Fibroblast of lung (primary cell): ENCODE measurements around the gene FAM13A. TPM values are rescaled to one million over a fixed set of nuclear protein-coding genes. Genes with fewer than 3 reads are reported as not detected.

Source experiments
- DNase-seq, 2 donors: peaks; one replicate each; pipeline versions ENCODE4 v3.0.0 to v3.0.0-alpha.2; 2010; ENCODE audit warnings: low read depth in 2 of 2
- H2AFZ ChIP-seq: 2 replicates; pipeline ENCODE4 v1.5.1; 2012; ENCODE audit warnings: low read length, control low read depth, inconsistent platforms
- H3K27ac ChIP-seq: 2 replicates; pipeline ENCODE4 v1.5.1; 2011; ENCODE audit warnings: low read length, control low read depth; ENCODE audit not compliant: insufficient read depth
- H3K27me3 ChIP-seq: 2 replicates; pipeline ENCODE4 v1.5.1; 2011; ENCODE audit warnings: mild to moderate bottlenecking, low read length; ENCODE audit not compliant: control insufficient read depth, insufficient read depth
- H3K36me3 ChIP-seq: 2 replicates; pipeline ENCODE4 v1.5.1; 2011; ENCODE audit warnings: low read length; ENCODE audit not compliant: control insufficient read depth, insufficient read depth
- H3K4me1 ChIP-seq: 2 replicates; pipeline ENCODE4 v1.5.1; 2011; ENCODE audit warnings: low read length; ENCODE audit not compliant: control insufficient read depth, insufficient read depth; ENCODE audit errors: extremely low read depth
- H3K4me2 ChIP-seq: 2 replicates; pipeline ENCODE4 v1.5.1; 2011; ENCODE audit warnings: low read length, control low read depth; ENCODE audit not compliant: insufficient read depth; ENCODE audit errors: extremely low read depth
- H3K4me3 ChIP-seq, 4 experiments: fragments of 200-600 bp in 1 of 4; sonication (generic) in 1 of 4; replicated peaks in 1 of 4; 2 replicates each; pipeline ENCODE4 v1.5.1; 2011 to 2016; ENCODE audit warnings: low read length in 4 of 4, low read depth in 3 of 4, mild to moderate bottlenecking in 3 of 4, control low read depth in 2 of 4, inconsistent platforms in 1 of 4, mixed read lengths in 1 of 4; ENCODE audit not compliant: insufficient read depth in 1 of 4; ENCODE audit errors: control extremely low read depth in 1 of 4
- H3K79me2 ChIP-seq: 2 replicates; pipeline ENCODE4 v1.5.1; 2012; ENCODE audit warnings: mild to moderate bottlenecking, low read length, inconsistent platforms; ENCODE audit not compliant: control insufficient read depth, insufficient read depth
- H3K9ac ChIP-seq: 2 replicates; pipeline ENCODE4 v1.5.1; 2011; ENCODE audit warnings: mild to moderate bottlenecking, low read length, control low read depth; ENCODE audit not compliant: insufficient read depth
- H3K9me3 ChIP-seq: 2 replicates; pipeline ENCODE4 v1.5.1; 2012; ENCODE audit warnings: low read depth, low read length; ENCODE audit not compliant: control insufficient read depth, insufficient read depth
- H4K20me1 ChIP-seq: 2 replicates; pipeline ENCODE4 v1.5.1; 2011; ENCODE audit warnings: low read length; ENCODE audit not compliant: control insufficient read depth, insufficient read depth; ENCODE audit errors: extremely low read depth
- CTCF ChIP-seq, 2 donors: IDR thresholded peaks in 1 of 2; conservative IDR thresholded peaks in 1 of 2; 1 replicate in 1 of 2; 2 replicates in 1 of 2; pipeline ENCODE4 v1.5.1; 2011 to 2012; ENCODE audit warnings: low read length in 2 of 2, control low read depth in 1 of 2, inconsistent platforms in 1 of 2, low read depth in 1 of 2, mild to moderate bottlenecking in 1 of 2
- EZH2 ChIP-seq: IDR thresholded peaks from 2 replicates; pipeline ENCODE4 v1.5.1; 2012; ENCODE audit warnings: low read length, control low read depth, mild to moderate bottlenecking; ENCODE audit errors: missing control alignments
- polyA plus RNA-seq, 2 donors: library from polyadenylated mRNA; depleted of rRNA in 1 of 2; stranded (reverse) in 1 of 2; unstranded in 1 of 2; fragments of >200 nt; gene quantifications; 2 replicates each; pipeline ENCODE4 v1.2.1, GENCODE V29; 2011 to 2012; ENCODE audit warnings: missing spikeins in 1 of 2
- total RNA-seq: library from RNA; depleted of rRNA; stranded (reverse); fragments of >200 nt; gene quantifications from 2 replicates; pipeline ENCODE4 v1.2.1, GENCODE V29; 2014

The FAM13A gene
- total and polyA plus RNA-seq, 2 donors (not counting 1 experiment from before 2014, with no cell fraction given), result 14.3 to 23.9 TPM

- H3K79me2 ChIP-seq, result peaks cover 11% of the 10 kb centered on the region
- no peak overlapping the region for H3K9ac ChIP-seq
- H3K27me3 ChIP-seq, result no peaks in the 10 kb centered on the region
- H3K4me3 ChIP-seq, result peak overlapping the region in 1 of 4 experiments; percentile 93
- no peak overlapping the region for H3K4me2 ChIP-seq
- H4K20me1 ChIP-seq, result no peaks in the 10 kb centered on the region
- no peaks in the 10 kb centered on the region for H3K36me3 ChIP-seq
- peaks cover 13% of the 10 kb centered on the region for H3K4me1 ChIP-seq
- peak; percentile 46 to 66 for DNase-seq
- no peak overlapping the region for H2AFZ ChIP-seq
- no peak for TF ChIP-seq EZH2
- peak; percentile 49 to 61 for TF ChIP-seq CTCF (conservative IDR thresholded peaks at IDR 0.05 in 1 of 2, IDR thresholded peaks at IDR 0.05 in 1 of 2; ENCODE audit: low read depth in 1 of 2, low read length in 2 of 2)
- H3K9me3 ChIP-seq, result no peaks in the 10 kb centered on the region
- no peak overlapping the region for H3K27ac ChIP-seq
These were observed 238.1 kb downstream of the FAM13A start for GRCh38 chr4:88818631-88819470.

- no peak for TF ChIP-seq CTCF (conservative IDR thresholded peaks at IDR 0.05 in 1 of 2, IDR thresholded peaks at IDR 0.05 in 1 of 2; ENCODE audit: low read depth in 1 of 2, low read length in 2 of 2)
- TF ChIP-seq EZH2, result no peak
- H4K20me1 ChIP-seq, result no peaks in the 10 kb centered on the region
These were observed 239.2 kb downstream of the FAM13A start for GRCh38 chr4:88817740-88818139.

GRCh38 chr4:88816360-88816759, 240.6 kb downstream of the FAM13A start:
- Histone ChIP-seq H2AFZ (no peak overlapping the region), H3K4me3 (no peak overlapping the region), H3K4me1 (peaks cover 11% of the 10 kb centered on the region), H4K20me1 (no peaks in the 10 kb centered on the region), H3K9me3 (no peaks in the 10 kb centered on the region), H3K27me3 (no peaks in the 10 kb centered on the region), H3K36me3 (no peaks in the 10 kb centered on the region), H3K4me2 (no peak overlapping the region), H3K79me2 (peaks cover 10% of the 10 kb centered on the region), H3K27ac (no peak overlapping the region), H3K9ac (no peak overlapping the region)
- no peak for DNase-seq
- TF ChIP-seq EZH2, result no peak
- TF ChIP-seq CTCF (conservative IDR thresholded peaks at IDR 0.05 in 1 of 2, IDR thresholded peaks at IDR 0.05 in 1 of 2; ENCODE audit: low read depth in 1 of 2, low read length in 2 of 2), result no peak

More at GRCh38 chr4:88817740-88818139, 239.2 kb downstream of the FAM13A start:
- DNase-seq, result no peak
- H3K27me3 ChIP-seq, result no peaks in the 10 kb centered on the region
- no peaks in the 10 kb centered on the region for H3K36me3 ChIP-seq
- no peak overlapping the region for H3K4me2 ChIP-seq
- no peak overlapping the region for H3K9ac ChIP-seq
- peaks cover 11% of the 10 kb centered on the region for H3K79me2 ChIP-seq
- H2AFZ ChIP-seq, result no peak overlapping the region
- H3K27ac ChIP-seq, result no peak overlapping the region
- no peaks in the 10 kb centered on the region for H3K9me3 ChIP-seq
- H3K4me3 ChIP-seq, result no peak overlapping the region
- H3K4me1 ChIP-seq, result peaks cover 13% of the 10 kb centered on the region
